ENCODE data around the gene CCDC149. TPM values are rescaled to one million over a fixed set of nuclear protein-coding genes. Genes with fewer than 3 reads are reported as not detected.

Gene CCDC149
- total and polyA plus RNA-seq, 2 of the 4 experiments (the other 2 are of a cell fraction) = 6.7 to 7.0 TPM

- Histone ChIP-seq H3K9me3 (ENCODE audit: control insufficient read depth, insufficient read depth, low read length) (no peaks in the 10 kb centered on the region), H3K4ac (ENCODE audit: low read depth, low read length) (no peak overlapping the region), H3K14ac (replicated peaks; ENCODE audit: low read depth, low read length) (no peak overlapping the region), H2BK15ac (ENCODE audit: low read depth, low read length) (no peak overlapping the region), H2BK5ac (ENCODE audit: low read depth, low read length, poor library complexity, severe bottlenecking) (no peak overlapping the region), H2BK120ac (ENCODE audit: low read depth, low read length) (no peak overlapping the region), H3K9ac (ENCODE audit: low read depth, low read length) (no peak overlapping the region), H3K18ac (ENCODE audit: low read depth, low read length) (no peak overlapping the region), H3K36me3 (ENCODE audit: control insufficient read depth, insufficient read depth, low read length) (no peaks in the 10 kb centered on the region), H3K4me1 (ENCODE audit: control insufficient read depth, insufficient read depth, low read length) (peaks cover 19% of the 10 kb centered on the region), H3K56ac (ENCODE audit: extremely low read depth, insufficient read depth, low read length) (no peak overlapping the region), H3K27ac (ENCODE audit: insufficient read depth, low read length) (no peak overlapping the region), H2AFZ (replicated peaks; ENCODE audit: low read length, poor library complexity) (no peak overlapping the region), H2AK5ac (ENCODE audit: low read depth, low read length) (no peak overlapping the region), H3K9me1 (ENCODE audit: insufficient read depth, low read length) (peaks cover 10% of the 10 kb centered on the region), H2BK20ac (ENCODE audit: low read depth, low read length) (no peak overlapping the region), H4K20me1 (ENCODE audit: insufficient read depth, low read length) (no peaks in the 10 kb centered on the region), H3K79me1 (ENCODE audit: low read depth in 1 of 2, low read length in 2 of 2) (no peaks in the 10 kb centered on the region), H2AK9ac (replicated peaks; ENCODE audit: low read depth, low read length, poor library complexity) (no peak overlapping the region), H4K8ac (ENCODE audit: low read depth in 2 of 2, low read length in 2 of 2) (no peak overlapping the region), H3K4me3 (ENCODE audit: insufficient read depth, low read depth, low read length) (no peak overlapping the region), H3K27me3 (ENCODE audit: control insufficient read depth, insufficient read depth, low read length) (no peaks in the 10 kb centered on the region), H3K23ac (ENCODE audit: low read depth, low read length) (no peak overlapping the region), H3K4me2 (ENCODE audit: low read depth, low read length) (no peak overlapping the region), H4K5ac (ENCODE audit: low read depth, low read length) (no peak overlapping the region), H4K91ac (ENCODE audit: insufficient read depth, low read depth, low read length) (no peak overlapping the region)
- dilution Hi-C loops (cut with HindIII; ENCODE audit: low sequenced_read_pairs, unreplicated experiment) = no loop called here
- peak; percentile 36 for DNase-seq
- CTCF ChIA-PET = no interaction called here
- no CpG with 5 or more reads among the region's 2 CpGs for WGBS, 2 experiments (ENCODE audit: extremely low coverage in 2 of 2, insufficient read length in 1 of 2)
- TF ChIP-seq RCOR1 (IDR thresholded peaks at IDR 0.05; ENCODE audit: insufficient replicate concordance, low read length) = no peak
- TF ChIP-seq CEBPB (IDR thresholded peaks at IDR 0.05; ENCODE audit: low read depth, low read length) = peak; percentile 32; the same call in 1 of the 2 replicates
- TF ChIP-seq FOS (IDR thresholded peaks at IDR 0.05; ENCODE audit: low read depth, low read length) = no peak
- POLR2A ChIA-PET (ENCODE audit: unreplicated experiment) = no interaction called here
- no TSS peak for BruUV-seq (replicated peaks)
- in situ Hi-C loops (cut with MboI; ENCODE audit: low sequenced_read_pairs) = no loop called here
- ATAC-seq (ENCODE audit: low read depth) = no peak
- intact Hi-C loops (cut with micrococcal nuclease) = no loop called here
These were observed 138.4 kb downstream of the CCDC149 start for GRCh38 chr4:24774452-24774851.

Measured in IMR-90 (cell line).